ENCODE measurements around the gene CYP1A2.

The CYP1A2 gene

DNA sequence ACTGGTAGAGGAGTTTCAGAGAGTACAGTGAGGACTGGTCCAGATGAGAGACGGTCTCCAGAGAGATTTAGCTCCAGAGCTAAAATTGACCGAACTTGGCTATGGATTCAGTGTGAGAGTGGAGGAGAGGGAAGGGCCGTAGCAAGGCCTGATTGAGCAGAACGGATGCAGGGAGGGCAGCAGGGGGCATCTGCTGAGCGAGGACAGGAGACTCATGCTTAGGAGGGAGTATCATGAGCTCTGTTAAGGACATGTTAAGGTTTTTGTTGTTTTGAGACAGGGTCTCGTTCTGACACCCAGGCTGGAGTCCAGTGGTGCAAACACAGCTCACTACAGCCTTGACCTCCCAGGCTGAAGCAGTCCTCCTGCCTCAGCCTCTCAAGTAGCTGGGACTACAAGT is 56.3 kb downstream of the CYP1A2 start:
- no peak for DNase-seq (ENCODE audit: low read depth)

All from activated T-cell treated with anti-CD3 and anti-CD28 coated beads for 48 hours (primary cell).